H9 (cell line): ENCODE data around the gene FIBP. TPM values are rescaled to one million over a fixed set of nuclear protein-coding genes. Genes with fewer than 3 reads are reported as not detected.

Source experiments
- DNase-seq: peaks from one replicate; pipeline ENCODE4 v3.0.0-alpha.2; 2017
- H2AFZ ChIP-seq: one replicate; pipeline ENCODE4 v1.6.1; 2013; ENCODE audit warnings: mild to moderate bottlenecking, low read length, control low read depth, moderate library complexity
- H2AK5ac ChIP-seq: 2 replicates; pipeline ENCODE4 v1.6.1; 2013; ENCODE audit warnings: low read length, control low read depth, mixed read lengths; ENCODE audit not compliant: insufficient read length
- H2BK120ac ChIP-seq: one replicate; pipeline ENCODE4 v1.6.1; 2013; ENCODE audit warnings: low read depth, mild to moderate bottlenecking, low read length, control low read depth, inconsistent platforms; ENCODE audit not compliant: poor library complexity, severe bottlenecking
- H2BK12ac ChIP-seq: 2 replicates; pipeline ENCODE4 v1.6.1; 2013; ENCODE audit warnings: low read length, control low read depth, mixed read lengths, low read depth; ENCODE audit not compliant: insufficient read length
- H2BK15ac ChIP-seq: 2 replicates; pipeline ENCODE4 v1.6.1; 2013; ENCODE audit warnings: low read depth, low read length, control low read depth
- H2BK20ac ChIP-seq: one replicate; pipeline ENCODE4 v1.6.1; 2013; ENCODE audit warnings: low read depth, mild to moderate bottlenecking, low read length, control low read depth, inconsistent platforms; ENCODE audit not compliant: poor library complexity, severe bottlenecking
- H2BK5ac ChIP-seq: 2 replicates; pipeline ENCODE4 v1.6.1; 2013; ENCODE audit warnings: low read length, control low read depth, mixed read lengths; ENCODE audit not compliant: insufficient read length
- H3K14ac ChIP-seq: 2 replicates; pipeline ENCODE4 v1.6.1; 2013; ENCODE audit warnings: low read length, control low read depth; ENCODE audit not compliant: insufficient read depth
- H3K18ac ChIP-seq: 2 replicates; pipeline ENCODE4 v1.6.1; 2013; ENCODE audit warnings: low read depth, mild to moderate bottlenecking, mixed read lengths, low read length, control low read depth; ENCODE audit not compliant: insufficient read length
- H3K23ac ChIP-seq: 2 replicates; pipeline ENCODE4 v1.6.1; 2013; ENCODE audit warnings: low read length, control low read depth, mixed read lengths, low read depth; ENCODE audit not compliant: insufficient read length
- H3K23me2 ChIP-seq: 2 replicates; pipeline ENCODE4 v1.6.1; 2013; ENCODE audit warnings: low read depth, mild to moderate bottlenecking, mixed read lengths, low read length, control low read depth; ENCODE audit not compliant: insufficient read length, poor library complexity, severe bottlenecking
- H3K27ac ChIP-seq: 2 replicates; pipeline ENCODE4 v1.5.1; 2013; ENCODE audit warnings: low read length, control low read depth, mixed read lengths, low read depth; ENCODE audit not compliant: insufficient read length
- H3K27me3 ChIP-seq: 2 replicates; pipeline ENCODE4 v1.6.1; 2013; ENCODE audit warnings: low read length, control low read depth, inconsistent platforms; ENCODE audit not compliant: insufficient read depth
- H3K4ac ChIP-seq: 2 replicates; pipeline ENCODE4 v1.6.1; 2013; ENCODE audit warnings: low read depth, mild to moderate bottlenecking, control low read depth, inconsistent platforms, low read length, moderate library complexity
- H3K4me1 ChIP-seq: 2 replicates; pipeline ENCODE4 v1.6.1; 2013; ENCODE audit warnings: low read length, control low read depth, inconsistent platforms; ENCODE audit not compliant: insufficient read depth
- H3K4me2 ChIP-seq: 2 replicates; pipeline ENCODE4 v1.6.1; 2013; ENCODE audit warnings: low read length, control low read depth, mixed read lengths; ENCODE audit not compliant: insufficient read length, insufficient read depth
- H3K56ac ChIP-seq: 2 replicates; pipeline ENCODE4 v1.6.1; 2013; ENCODE audit warnings: low read depth, mild to moderate bottlenecking, mixed read lengths, low read length, control low read depth; ENCODE audit not compliant: insufficient read length
- H3K79me1 ChIP-seq: 2 replicates; pipeline ENCODE4 v1.6.1; 2013; ENCODE audit warnings: low read depth, mild to moderate bottlenecking, moderate library complexity, low read length, control low read depth, inconsistent platforms; ENCODE audit not compliant: insufficient read depth, poor library complexity, severe bottlenecking
- H3K79me2 ChIP-seq: 2 replicates; pipeline ENCODE4 v1.6.1; 2013; ENCODE audit warnings: low read length, control low read depth, inconsistent platforms; ENCODE audit not compliant: insufficient read depth
- H3K9ac ChIP-seq: 2 replicates; pipeline ENCODE4 v1.6.1; 2013; ENCODE audit warnings: low read length, control low read depth, mixed read lengths; ENCODE audit not compliant: insufficient read length; ENCODE audit errors: extremely low read depth
- H3K9me3 ChIP-seq: one replicate; pipeline ENCODE4 v1.6.1; 2013; ENCODE audit warnings: low read depth, low read length, inconsistent platforms; ENCODE audit not compliant: control insufficient read depth
- H3T11ph ChIP-seq: one replicate; pipeline ENCODE4 v1.6.1; 2013; ENCODE audit warnings: mild to moderate bottlenecking, low read length, control low read depth, inconsistent platforms
- H4K20me1 ChIP-seq: one replicate; pipeline ENCODE4 v1.6.1; 2013; ENCODE audit not compliant: control insufficient read depth, insufficient read length, insufficient read depth
- H4K5ac ChIP-seq: 2 replicates; pipeline ENCODE4 v1.6.1; 2013; ENCODE audit warnings: low read depth, mild to moderate bottlenecking, mixed read lengths, low read length, control low read depth; ENCODE audit not compliant: insufficient read length
- H4K8ac ChIP-seq: replicated peaks from 2 replicates; pipeline ENCODE4 v1.6.1; 2013; ENCODE audit warnings: low read length, control low read depth, mixed read lengths, low read depth; ENCODE audit not compliant: insufficient read length
- H4K91ac ChIP-seq: 2 replicates; pipeline ENCODE4 v1.6.1; 2013; ENCODE audit warnings: low read depth, mild to moderate bottlenecking, moderate library complexity, mixed read lengths, low read length, control low read depth; ENCODE audit not compliant: insufficient read length
- H3K27ac Mint-ChIP-seq, 3 experiments: 2 replicates in 2 of 3; 3 replicates in 1 of 3; pipeline ENCODE4 v1.8.0; 2020 to 2021; ENCODE audit warnings: mixed read lengths in 3 of 3, mild to moderate bottlenecking in 1 of 3, moderate library complexity in 1 of 3
- H3K27me3 Mint-ChIP-seq: 2 replicates; pipeline ENCODE4 v1.8.0; 2021; ENCODE audit warnings: low read depth, mild to moderate bottlenecking, moderate library complexity, mixed read lengths
- H3K36me3 Mint-ChIP-seq, 3 experiments: 2 replicates in 2 of 3; 3 replicates in 1 of 3; pipeline ENCODE4 v1.8.0; 2020 to 2021; ENCODE audit warnings: low read depth in 3 of 3, mixed read lengths in 3 of 3; ENCODE audit not compliant: insufficient read depth in 1 of 3
- H3K4me1 Mint-ChIP-seq, 2 experiments: 2 replicates each; pipeline ENCODE4 v1.8.0; 2020; ENCODE audit warnings: mixed read lengths in 2 of 2
- H3K4me3 Mint-ChIP-seq, 2 experiments: 2 replicates in 1 of 2; 3 replicates in 1 of 2; pipeline ENCODE4 v1.8.0; 2020 to 2021; ENCODE audit warnings: mild to moderate bottlenecking in 2 of 2, mixed read lengths in 2 of 2, moderate library complexity in 1 of 2
- H3K9me3 Mint-ChIP-seq, 2 experiments: 2 replicates in 1 of 2; 3 replicates in 1 of 2; pipeline ENCODE4 v1.8.0; 2020; ENCODE audit warnings: mild to moderate bottlenecking in 2 of 2, mixed read lengths in 2 of 2, moderate library complexity in 1 of 2
- CTCF ChIP-seq: fragments of 200-600 bp; sonication (generic); conservative IDR thresholded peaks from 3 replicates; pipeline ENCODE4 v1.8.0; 2021; ENCODE audit warnings: antibody characterized with exemption, mild to moderate bottlenecking
- WGBS: extraction: QIAGEN DNeasy Blood & Tissue Kit; methylation state at CpG from one replicate; pipeline ENCODE4 v1.1.7; 2013; ENCODE audit warnings: missing lambda C conversion rate, low lambda C conversion rate, mixed read lengths; ENCODE audit not compliant: insufficient read length; ENCODE audit errors: extremely low coverage; 5-methylcytosine and 5-hydroxymethylcytosine counted together
- total RNA-seq: library from RNA; stranded (reverse); gene quantifications from 2 replicates; pipeline ENCODE4 v1.2.1, GENCODE V29; 2021

FIBP gene
- total RNA-seq, 1 experiment from 2014 or later, result 87.0 TPM

GRCh38 chr11:65911682-65912568 is 23.7 kb upstream of the FIBP start:
- Histone ChIP-seq H4K5ac (no peak overlapping the region), H2BK120ac (no peak overlapping the region), H3K4me1 (no peaks in the 10 kb centered on the region; the same call in 1 of the 2 replicates), H3K9me3 (no peaks in the 10 kb centered on the region), H3K27ac (no peak overlapping the region), H3K27me3 (no peaks in the 10 kb centered on the region), H3K18ac (peak overlapping the region; percentile 45), H3K4me2 (no peak overlapping the region), H2BK5ac (no peak overlapping the region), H2BK15ac (no peak overlapping the region), H3T11ph (no peak overlapping the region), H4K8ac (no peak overlapping the region), H4K20me1 (no peaks in the 10 kb centered on the region), H3K14ac (peak overlapping the region; percentile 44), H2AFZ (no peak overlapping the region), H3K23ac (no peak overlapping the region), H2BK20ac (no peak overlapping the region), H3K9ac (no peak overlapping the region), H2AK5ac (no peak overlapping the region), H3K79me2 (no peaks in the 10 kb centered on the region), H4K91ac (no peak overlapping the region), H2BK12ac (no peak overlapping the region), H3K4ac (no peak overlapping the region), H3K23me2 (no peaks in the 10 kb centered on the region), H3K79me1 (no peaks in the 10 kb centered on the region), H3K56ac (no peak overlapping the region)
- Mint-ChIP-seq H3K36me3 (peaks cover 0 to 2% (median 2%) of the 10 kb centered on the region in 3 experiments; a peak in 2 of 7 replicates), H3K27ac (peak overlapping the region in 1 of 3 experiments; percentile 30; a peak in 3 of 7 replicates), H3K27me3 (peaks cover 45% of the 10 kb centered on the region), H3K9me3 (no peaks in the 10 kb centered on the region; a peak in 1 of 5 replicates), H3K4me1 (peaks cover 16 to 18% of the 10 kb centered on the region in 2 experiments), H3K4me3 (peak overlapping the region in 1 of 2 experiments; percentile 34; a peak in 1 of 5 replicates)
- peak; percentile 79 for DNase-seq
- TF ChIP-seq CTCF, result peak; percentile 59
- no CpG with 5 or more reads among the region's 14 CpGs for WGBS
